Psoas muscle (tissue), 8 donors: ENCODE measurements around the gene SEMA3C. TPM values are rescaled to one million over a fixed set of nuclear protein-coding genes. Genes with fewer than 3 reads are reported as not detected.
A peak's percentile ranks its signal among the peaks of the same experiment; 100 is the strongest.

ENCODE experiments used
- ATAC-seq, 4 donors: fragments of 200-7000 bp; cut with Tn5 transposase; one replicate each; pipeline ENCODE4 v1.9.1; 2020; ENCODE audit warnings: moderate library complexity in 3 of 4, mild to moderate bottlenecking in 2 of 4
- DNase-seq, 2 donors: peaks; one replicate each; pipeline ENCODE4 v3.0.0-alpha.2; 2020
- H3K27ac ChIP-seq: fragments of 200-600 bp; one replicate; pipeline ENCODE4 v1.8.0; 2022
- H3K27me3 ChIP-seq, 3 donors: fragments of 200-600 bp in 1 of 3; one replicate each; pipeline versions ENCODE4 v1.6.1 to v1.8.0; 2013 to 2022; ENCODE audit warnings: low read length in 2 of 3, mild to moderate bottlenecking in 2 of 3, moderate library complexity in 1 of 3; ENCODE audit not compliant: insufficient read depth in 3 of 3
- H3K36me3 ChIP-seq, 2 donors: fragments of 200-600 bp in 1 of 2; one replicate each; pipeline versions ENCODE4 v1.6.1 to v1.8.0; 2013 to 2022; ENCODE audit warnings: low read depth in 1 of 2, mild to moderate bottlenecking in 1 of 2, moderate library complexity in 1 of 2; ENCODE audit not compliant: insufficient read depth in 1 of 2
- H3K4me1 ChIP-seq: fragments of 200-600 bp; one replicate; pipeline ENCODE4 v1.8.0; 2022
- H3K4me3 ChIP-seq: fragments of 200-600 bp; one replicate; pipeline ENCODE4 v1.8.0; 2022; ENCODE audit warnings: mild to moderate bottlenecking
- H3K9me3 ChIP-seq: fragments of 200-600 bp; one replicate; pipeline ENCODE4 v1.8.0; 2022
- WGBS, 3 donors: extraction: QIAGEN DNeasy Blood & Tissue Kit; methylation state at CpG; one replicate each; pipeline versions ENCODE4 v1.1.6 to v1.1.7; 2013; 5-methylcytosine and 5-hydroxymethylcytosine counted together
- intact Hi-C, 2 donors: fragments of 100-400 bp; cut with DNase I; formaldehyde crosslinking; loops; one replicate each; pipeline versions ENCODE4 v1.11.0 to v1.14.2; 2022
- polyA plus RNA-seq, 3 donors: library from polyadenylated mRNA; stranded (reverse); fragments of 200-250 nt; gene quantifications; one replicate each; pipeline ENCODE4 v1.2.3, GENCODE V29; 2013
- total RNA-seq, 4 donors: library from RNA; stranded (reverse); fragmentation: NEBNext Ultra II Directional in 2 of 4; extraction: Animal tissue kit (Norgen Biotek cat#: 25700) in 2 of 4; gene quantifications; one replicate each; pipeline versions ENCODE4 v1.2.1 to v1.2.4, GENCODE V29; 2021 to 2023
- TF ChIP-seq, protein P1 (sequence below): fragments of 200-600 bp; IDR thresholded peaks from one replicate; pipeline ENCODE4 v1.8.0; 2022; ENCODE audit warnings: antibody characterized with exemption
- donor health status: healthy with polysubstance abuse.
- donor health status: DM: no; HTN: no; CAD: no; lungs with moderate emphysema.
- donor health status: Bipolar disorder and iron deficiency.
- donor health status: healthy.
- donor health status: DM: yes; HTN: yes; CAD: no.
- donor health status: DM: no; HTN: no; CAD: no.
- donor health status: DM: no; HTN: no; CAD: no.
- donor health status: DM: yes; HTN: yes; CAD: no.

The SEMA3C gene
- total and polyA plus RNA-seq, 7 donors = 6.6 to 63.1 (median 18.3) TPM

DNA sequence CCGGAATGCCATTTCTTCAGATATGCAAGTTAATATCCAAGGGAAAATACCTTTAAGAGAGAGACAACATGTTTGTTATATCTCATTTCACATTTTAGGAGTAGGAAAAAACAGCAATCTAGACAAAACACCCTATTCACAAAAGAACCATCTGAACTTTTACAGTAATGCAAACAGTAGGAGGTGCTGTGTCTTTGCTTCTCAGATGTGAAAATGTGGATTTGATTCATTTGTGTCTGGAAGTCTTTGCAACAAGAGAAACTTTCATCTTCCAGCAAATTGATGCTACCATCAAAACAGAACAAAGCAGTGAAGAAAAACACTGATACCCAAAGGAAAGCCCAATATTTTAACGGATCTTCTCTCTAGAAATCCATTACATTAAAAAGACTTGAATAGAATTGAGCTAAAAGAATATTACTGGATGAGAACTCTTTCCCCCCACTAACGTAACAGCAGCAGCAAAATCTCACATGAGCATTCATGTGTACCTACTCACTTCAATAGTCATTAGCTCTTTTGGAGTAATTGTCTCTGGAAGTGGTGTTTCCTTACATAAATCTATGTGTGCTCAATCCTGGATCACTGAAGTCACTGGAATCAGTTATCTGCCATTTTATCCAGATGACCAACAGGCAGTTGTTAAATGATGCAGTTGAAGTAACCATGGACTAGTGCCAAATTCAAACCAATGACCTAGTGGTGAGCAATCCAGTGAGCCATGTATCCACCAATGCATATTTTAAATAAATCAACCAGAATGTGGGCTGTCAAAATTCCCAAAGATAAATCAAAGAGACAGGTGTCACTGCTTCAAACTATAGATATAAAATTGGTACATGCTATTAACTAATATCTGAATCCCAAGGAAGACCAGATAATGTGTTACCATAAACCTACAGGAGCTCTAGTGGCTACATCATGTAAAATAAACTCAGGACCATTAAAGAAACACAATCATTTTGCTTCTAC lies 1.8 kb downstream of the SEMA3C start:
- DNase-seq (no peak), ATAC-seq (no peak)
- TF ChIP-seq, protein P1, sequence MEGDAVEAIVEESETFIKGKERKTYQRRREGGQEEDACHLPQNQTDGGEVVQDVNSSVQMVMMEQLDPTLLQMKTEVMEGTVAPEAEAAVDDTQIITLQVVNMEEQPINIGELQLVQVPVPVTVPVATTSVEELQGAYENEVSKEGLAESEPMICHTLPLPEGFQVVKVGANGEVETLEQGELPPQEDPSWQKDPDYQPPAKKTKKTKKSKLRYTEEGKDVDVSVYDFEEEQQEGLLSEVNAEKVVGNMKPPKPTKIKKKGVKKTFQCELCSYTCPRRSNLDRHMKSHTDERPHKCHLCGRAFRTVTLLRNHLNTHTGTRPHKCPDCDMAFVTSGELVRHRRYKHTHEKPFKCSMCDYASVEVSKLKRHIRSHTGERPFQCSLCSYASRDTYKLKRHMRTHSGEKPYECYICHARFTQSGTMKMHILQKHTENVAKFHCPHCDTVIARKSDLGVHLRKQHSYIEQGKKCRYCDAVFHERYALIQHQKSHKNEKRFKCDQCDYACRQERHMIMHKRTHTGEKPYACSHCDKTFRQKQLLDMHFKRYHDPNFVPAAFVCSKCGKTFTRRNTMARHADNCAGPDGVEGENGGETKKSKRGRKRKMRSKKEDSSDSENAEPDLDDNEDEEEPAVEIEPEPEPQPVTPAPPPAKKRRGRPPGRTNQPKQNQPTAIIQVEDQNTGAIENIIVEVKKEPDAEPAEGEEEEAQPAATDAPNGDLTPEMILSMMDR = peak; percentile 38
- WGBS, 3 donors = 63 to 75% (median 66%) methylated on average over 3 of the region's 3 CpGs
- Histone ChIP-seq H3K36me3 (peaks cover 3 to 14% of the 10 kb centered on the region in 2 donors), H3K27ac (peak overlapping the region; percentile 80), H3K4me1 (peaks cover 13% of the 10 kb centered on the region), H3K4me3 (peak overlapping the region; percentile 88), H3K27me3 (no peaks in the 10 kb centered on the region), H3K9me3 (no peaks in the 10 kb centered on the region)
- intact Hi-C loops = loop anchor here (10.0 kb wide), 3 partner anchors 122 to 212 kb away; no protein-coding TSS in a partner anchor

DNA sequence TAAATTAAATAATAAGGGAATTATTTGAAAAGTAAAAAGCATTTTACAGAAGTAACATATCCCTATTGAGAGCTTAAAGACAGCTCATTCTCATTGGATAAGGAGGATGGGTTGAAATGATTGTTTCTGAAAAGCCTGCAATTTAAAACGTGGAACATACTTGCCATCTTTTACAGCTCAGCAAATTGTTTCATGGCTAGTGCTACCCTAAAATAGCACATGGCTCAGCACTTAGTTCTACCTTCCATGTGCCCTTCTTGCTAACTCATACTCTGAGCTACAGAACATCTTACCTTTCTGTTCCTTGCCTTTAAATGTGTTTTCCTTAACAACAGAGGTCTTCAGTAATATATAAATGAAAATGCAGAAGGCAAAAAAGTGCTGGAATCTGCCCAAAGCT lies 8.6 kb downstream of the SEMA3C start:
- ATAC-seq (peak; percentile 87 to 94 (median 90)), DNase-seq (no peak)
- TF ChIP-seq, protein P1 = no peak
- Histone ChIP-seq H3K4me3 (no peak overlapping the region), H3K27me3 (no peaks in the 10 kb centered on the region), H3K4me1 (peaks cover 34% of the 10 kb centered on the region), H3K9me3 (no peaks in the 10 kb centered on the region), H3K36me3 (peaks cover 2% of the 10 kb centered on the region in 2 donors), H3K27ac (peak overlapping the region; percentile 81)
- intact Hi-C loops = loop anchor here (10.0 kb wide), 3 partner anchors 115 to 205 kb away; no protein-coding TSS in a partner anchor
- WGBS, 3 donors = 10 to 33% (median 12%) methylated on average over 1 of the region's 1 CpG

DNA sequence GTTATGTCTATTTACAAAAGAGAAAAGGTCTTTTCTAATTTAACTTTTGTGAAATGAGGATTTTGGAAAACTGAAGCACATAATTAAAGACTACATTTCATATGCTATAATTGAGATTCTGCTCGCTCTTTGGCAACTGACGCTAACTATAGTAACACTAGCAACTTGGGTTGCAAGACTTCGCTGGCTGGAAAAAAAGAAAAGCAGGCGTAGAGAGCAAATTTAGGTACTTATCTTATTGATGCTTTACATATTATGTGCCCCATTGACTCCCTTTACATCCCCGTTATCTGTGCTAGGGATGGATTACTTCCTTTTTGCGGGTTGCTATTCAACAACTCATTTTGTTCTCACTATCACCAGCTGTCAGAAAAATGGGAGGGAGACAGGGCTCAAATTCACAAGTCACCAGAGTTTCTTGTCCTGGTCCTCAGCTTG lies 10.5 kb downstream of the SEMA3C start:
- no peaks in the 10 kb centered on the region for H3K36me3 ChIP-seq
- peak overlapping the region; percentile 55 for H3K4me3 ChIP-seq
- no peaks in the 10 kb centered on the region for H3K9me3 ChIP-seq
- TF ChIP-seq, protein P1 = no peak
- peak in 3 of 4 donors; percentile 42 to 74 (median 45) for ATAC-seq
- 25 to 39% (median 37%) methylated on average over 6 of the region's 6 CpGs for WGBS, 3 donors
- H3K27ac ChIP-seq = peak overlapping the region; percentile 81
- H3K4me1 ChIP-seq = peaks cover 34% of the 10 kb centered on the region
- no peaks in the 10 kb centered on the region for H3K27me3 ChIP-seq
- DNase-seq = no peak
- intact Hi-C loops = no loop called here

DNA sequence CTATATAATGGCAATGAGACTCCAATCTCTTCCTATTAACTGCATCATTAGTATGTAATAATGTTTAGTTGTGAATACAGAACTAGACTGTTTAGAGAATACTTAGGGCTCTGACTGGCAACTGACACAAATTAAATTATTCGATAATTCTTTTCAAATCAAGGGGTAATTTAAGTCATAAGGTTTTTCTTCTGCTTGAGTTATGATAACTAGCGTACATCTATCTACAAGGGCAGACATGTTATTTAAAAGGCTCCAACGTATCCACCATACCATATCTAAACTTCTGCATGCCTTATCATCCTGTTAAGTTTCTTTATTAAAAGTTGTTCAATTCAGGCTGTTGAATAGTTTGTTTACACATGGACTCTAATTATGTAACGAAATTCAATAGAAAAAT lies 11.2 kb downstream of the SEMA3C start:
- TF ChIP-seq, protein P1 = no peak
- peak overlapping the region; percentile 55 for H3K4me3 ChIP-seq
- no peak for ATAC-seq
- intact Hi-C loops = no loop called here
- H3K9me3 ChIP-seq = no peaks in the 10 kb centered on the region
- peak overlapping the region; percentile 81 for H3K27ac ChIP-seq
- DNase-seq = no peak
- WGBS, 3 donors = 61 to 71% (median 62%) methylated on average over 4 of the region's 4 CpGs
- H3K36me3 ChIP-seq = no peaks in the 10 kb centered on the region
- H3K27me3 ChIP-seq = no peaks in the 10 kb centered on the region
- H3K4me1 ChIP-seq = peaks cover 36% of the 10 kb centered on the region
